HG03558 (cell line): ENCODE results near the gene DBNL.

Source experiments
- ATAC-seq: cut with Tn5 transposase; IDR thresholded peaks from one replicate; pipeline ENCODE4 v1.9.1; 2021; ENCODE audit warnings: moderate number of reproducible peaks; ENCODE audit not compliant: unreplicated experiment; ENCODE audit errors: extremely low read depth

Gene DBNL

GRCh38 chr7:44106311-44107065, 62.0 kb downstream of the DBNL start:
- ATAC-seq: no peak

GRCh38 chr7:44107116-44107960, 62.8 kb downstream of the DBNL start:
- ATAC-seq: no peak

- ATAC-seq: no peak
Measured at GRCh38 chr7:44107961-44108767, 63.7 kb downstream of the DBNL start.

GRCh38 chr7:44108768-44109750, 64.6 kb downstream of the DBNL start:
- ATAC-seq: no peak

GRCh38 chr7:44109991-44110390, 65.5 kb downstream of the DBNL start:
- no peak for ATAC-seq

GRCh38 chr7:44110719-44111635, 66.5 kb downstream of the DBNL start:
- ATAC-seq: no peak
